GM19328 (cell line): ENCODE measurements around the gene SNX25.
"Not testable (repeated sequence)": the region's sequence is repeated elsewhere in the genome, so short reads cannot be mapped to it uniquely, and the experiment has no call there.

Experiments used
- ATAC-seq: cut with Tn5 transposase; IDR thresholded peaks from one replicate; pipeline ENCODE4 v1.9.1; 2021; ENCODE audit warnings: mild to moderate bottlenecking, moderate library complexity; ENCODE audit not compliant: unreplicated experiment

SNX25 gene

GRCh38 chr4:185298728-185299430, 89.5 kb downstream of the SNX25 start:
- ATAC-seq: no peak

GRCh38 chr4:185304541-185304940, 95.1 kb downstream of the SNX25 start:
- ATAC-seq: no peak

DNA sequence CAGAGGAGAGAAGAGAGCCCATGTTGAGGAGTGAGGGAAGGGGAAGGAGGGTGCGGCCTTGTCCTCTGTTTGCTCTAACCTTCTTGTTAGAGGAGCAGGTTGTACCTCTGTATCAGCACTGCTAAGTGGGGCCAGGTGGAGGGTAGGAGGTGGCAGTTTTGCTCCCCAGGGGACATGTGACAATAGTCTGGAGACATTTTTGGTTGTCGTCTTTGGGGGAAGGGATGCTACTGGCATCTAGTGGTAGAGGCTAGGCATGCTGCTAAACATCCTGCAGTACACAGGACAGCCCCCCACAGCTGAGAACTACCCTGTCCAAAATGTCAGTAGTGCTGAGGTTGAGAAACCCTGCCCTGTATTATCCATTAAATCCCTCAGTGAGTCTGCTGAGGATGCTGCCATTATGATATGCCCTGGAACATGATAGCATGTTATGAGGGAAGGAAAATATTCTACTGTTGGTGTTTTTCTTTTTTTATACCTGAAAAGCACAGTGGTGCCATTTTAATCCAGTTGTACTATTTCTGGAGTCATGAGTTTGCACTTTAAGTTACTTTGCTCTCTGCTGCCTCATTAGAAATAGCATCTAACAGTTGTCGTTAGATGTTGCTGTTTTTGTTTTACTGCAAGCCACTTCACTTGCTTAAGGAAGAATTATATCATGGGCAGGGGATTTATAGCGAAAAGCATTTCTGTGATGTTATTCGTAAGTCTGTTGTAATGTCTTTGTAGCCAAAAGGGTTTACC, 95.7 kb downstream of the SNX25 start:
- ATAC-seq: peak; percentile 43

DNA sequence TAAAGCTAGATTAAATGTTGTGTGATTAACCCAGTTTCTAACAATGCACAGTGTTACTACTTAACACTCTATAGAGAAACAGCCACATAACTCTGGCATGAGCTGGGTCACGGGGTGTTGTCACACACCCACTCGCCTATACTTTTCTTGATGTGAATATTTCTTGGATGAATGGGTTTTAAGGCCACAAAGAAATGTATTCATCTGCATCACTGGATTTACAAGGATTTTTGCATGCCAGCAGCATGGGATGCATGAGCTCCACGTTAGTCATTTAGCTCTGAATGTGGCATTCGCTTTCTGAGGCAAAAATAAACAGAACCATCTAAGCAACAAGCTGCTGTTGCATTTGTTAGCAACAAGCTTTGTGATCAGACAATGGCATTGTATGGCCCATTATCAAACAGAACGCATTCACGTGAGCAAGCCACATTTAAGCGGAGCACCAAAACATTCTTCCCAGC, 96.6 kb downstream of the SNX25 start:
- no peak for ATAC-seq

- peak; percentile 53 for ATAC-seq
These were observed 97.9 kb downstream of the SNX25 start for GRCh38 chr4:185307136-185307950.

- peak; percentile 50 for ATAC-seq
These were observed 100.4 kb downstream of the SNX25 start for GRCh38 chr4:185309770-185310169.

GRCh38 chr4:185311113-185311888, 101.9 kb downstream of the SNX25 start:
- ATAC-seq: no peak

- ATAC-seq: no peak
These were observed 103.3 kb downstream of the SNX25 start for GRCh38 chr4:185312699-185313098.

- ATAC-seq: not testable (repeated sequence)
These were observed 108.1 kb downstream of the SNX25 start for GRCh38 chr4:185317462-185317861.

- no peak for ATAC-seq
These were observed 108.5 kb downstream of the SNX25 start for GRCh38 chr4:185317880-185318279.

DNA sequence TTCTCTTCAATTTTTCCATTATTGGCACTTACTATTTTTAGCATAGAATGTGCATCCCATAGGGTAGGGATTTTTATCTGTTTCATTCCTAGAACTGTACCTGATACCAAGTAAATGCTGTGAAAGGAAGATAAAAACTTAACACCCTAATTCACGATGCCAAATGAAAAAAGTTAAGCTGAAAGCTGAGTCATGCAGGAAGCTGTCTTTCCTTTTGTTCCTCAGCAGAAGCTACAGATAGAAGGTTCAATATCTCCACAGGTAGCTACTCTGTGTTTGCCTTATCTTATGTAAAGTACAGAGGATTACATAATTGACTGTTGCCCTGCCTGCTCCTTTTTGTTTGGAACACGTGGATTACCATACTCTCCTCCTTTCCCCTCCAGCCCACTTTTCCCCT, 109.3 kb downstream of the SNX25 start:
- ATAC-seq: no peak

GRCh38 chr4:185322803-185323202, 113.4 kb downstream of the SNX25 start:
- no peak for ATAC-seq

GRCh38 chr4:185323606-185324005, 114.2 kb downstream of the SNX25 start:
- no peak for ATAC-seq

DNA sequence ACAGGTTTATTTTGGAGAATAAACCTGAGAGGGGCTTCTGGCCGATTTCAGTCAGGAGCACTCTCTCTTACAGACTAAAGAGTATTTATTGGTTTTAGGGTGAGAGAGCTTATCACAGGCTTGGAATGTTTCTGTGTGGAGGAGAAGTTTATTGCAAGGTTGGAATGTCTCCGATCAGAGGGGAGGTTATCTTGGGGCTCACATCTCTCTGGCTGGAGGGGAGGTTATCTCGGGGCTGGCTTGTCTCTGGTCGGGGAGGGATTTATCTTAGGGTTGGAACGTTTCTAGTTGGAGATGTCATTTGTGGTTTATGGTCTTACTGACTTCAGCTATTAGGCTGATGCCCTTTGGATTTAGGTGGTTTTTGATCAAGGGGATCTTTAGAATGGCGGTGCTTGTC, 115.0 kb downstream of the SNX25 start:
- not testable (repeated sequence) for ATAC-seq

GRCh38 chr4:185325721-185326120, 116.3 kb downstream of the SNX25 start:
- not testable (repeated sequence) for ATAC-seq

DNA sequence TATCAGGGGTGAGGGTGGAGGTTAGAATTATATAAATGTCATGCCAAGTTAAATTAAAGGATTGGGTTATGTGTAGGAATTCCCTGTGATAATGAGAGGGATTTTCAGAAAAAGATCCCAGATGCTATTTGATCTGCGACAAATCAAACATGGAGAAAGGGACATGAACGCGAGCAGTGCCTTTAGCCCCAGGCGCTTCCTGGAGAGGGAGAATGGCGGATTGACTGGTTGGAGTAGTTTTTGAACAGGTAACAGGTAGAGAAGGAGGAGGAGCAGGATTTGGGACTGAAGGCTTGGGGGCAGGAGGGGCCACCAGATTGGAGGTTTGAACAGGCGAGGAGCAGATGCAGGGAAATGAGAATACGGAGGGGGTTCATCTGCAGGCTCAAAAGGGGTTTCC, 119.2 kb downstream of the SNX25 start:
- no peak for ATAC-seq

- not testable (repeated sequence) for ATAC-seq
These were observed 120.6 kb downstream of the SNX25 start for GRCh38 chr4:185329879-185330510.

DNA sequence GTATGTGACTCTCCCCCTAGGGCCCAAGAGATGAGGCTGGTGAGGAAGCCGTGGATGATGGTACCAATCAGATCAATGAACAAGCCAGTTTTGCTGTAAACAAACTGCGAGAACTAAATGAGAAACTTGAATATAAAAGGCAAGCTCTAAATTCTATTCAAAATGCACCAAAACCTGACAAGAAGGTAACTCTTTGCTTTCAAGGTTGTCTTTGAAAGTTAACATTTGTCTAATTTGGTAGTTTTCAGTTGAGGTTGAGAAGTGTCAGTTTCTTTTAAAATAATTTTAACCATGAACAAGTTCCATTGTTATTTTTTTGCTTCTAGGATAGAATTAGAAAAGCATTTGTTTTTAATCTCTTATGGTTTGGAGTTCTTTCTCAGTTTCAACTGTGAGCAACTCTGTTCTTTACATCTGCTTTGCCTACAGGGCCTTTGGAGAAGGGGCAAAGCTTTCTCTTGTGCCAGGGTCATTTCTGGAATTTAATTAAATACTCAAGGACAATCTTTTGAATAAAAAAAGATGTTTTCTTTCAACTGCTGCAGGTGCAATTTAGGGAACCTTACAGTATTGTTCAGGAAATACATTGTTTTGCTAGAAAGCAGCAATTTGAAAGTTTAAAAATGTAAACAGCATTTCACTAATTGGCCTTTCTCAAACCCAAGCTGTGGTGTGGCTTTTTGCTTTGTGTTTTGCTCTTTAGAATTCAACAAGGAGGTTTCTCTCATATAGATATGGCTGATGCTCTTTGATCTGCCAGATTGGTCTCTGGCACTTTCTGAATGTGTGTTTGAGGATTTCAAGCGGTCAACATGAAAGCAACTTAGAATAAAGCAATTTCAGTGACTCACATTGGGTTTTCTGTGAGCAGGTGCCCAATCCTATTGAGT, 123.4 kb downstream of the SNX25 start:
- ATAC-seq: peak; percentile 75

DNA sequence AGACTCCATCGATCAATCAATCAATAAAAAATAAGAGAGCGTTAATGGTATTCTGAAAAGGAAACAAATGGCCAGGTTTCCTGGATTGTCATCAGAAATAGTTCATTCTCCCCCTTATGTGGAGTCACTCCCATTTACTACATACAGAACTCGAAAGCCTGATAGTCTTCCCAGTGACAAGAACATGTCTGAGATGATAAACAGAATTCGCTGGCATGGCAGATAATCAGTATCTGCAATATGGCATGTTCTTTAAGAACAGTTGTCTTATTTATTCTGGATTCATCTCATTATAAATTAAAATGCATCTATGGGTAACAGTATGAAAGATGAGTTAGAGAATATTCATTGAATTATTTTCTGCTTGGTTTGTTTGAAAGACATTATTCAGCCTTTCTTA, 124.9 kb downstream of the SNX25 start:
- ATAC-seq: no peak
